A549 (cell line): ENCODE measurements around the gene LPCAT1. TPM values are rescaled to one million over a fixed set of nuclear protein-coding genes. Genes with fewer than 3 reads are reported as not detected.

Experiments
- ATAC-seq, 2 experiments: fragments of 200-7000 bp in 1 of 2; fragments of >200 bp in 1 of 2; cut with Nextera tagmentation in 1 of 2; cut with Tn5 transposase in 1 of 2; 3 replicates each; pipeline versions ENCODE4 v1.8.0 to v1.9.1; 2018 to 2020; ENCODE audit warnings: mild to moderate bottlenecking in 1 of 2, moderate library complexity in 1 of 2
- CTCF ChIA-PET: fragments of 300-600 bp; sonication (Branson Sonifier 250); formaldehyde crosslinking; extraction: SDS; loops from one replicate; lab custom pipeline; 2021; ENCODE audit warnings: antibody characterized with exemption, inconsistent platforms; lab: Yijun Ruan, JAX
- POLR2A ChIA-PET: fragments of 350-600 bp; formaldehyde crosslinking; extraction: SDS; loops from one replicate; lab custom pipeline; 2021; ENCODE audit warnings: antibody characterized with exemption, inconsistent platforms; lab: Yijun Ruan, JAX
- DNase-seq, 2 experiments: peaks; one replicate each; pipeline versions ENCODE4 v3.0.0 to v3.0.0-alpha.2; 2011 to 2016; ENCODE audit warnings: low read depth in 1 of 2, low spot score in 1 of 2
- FAIRE-seq: peaks from 2 replicates; lab custom pipeline; 2011; peaks lifted over from hg19 to GRCh38; lab: Jason Lieb, UNC
- H3K27ac ChIP-seq, 2 experiments: fragments of >200 bp; sonication (Bioruptor Twin); formaldehyde crosslinking; 3 replicates each; pipeline ENCODE4 v1.5.1; 2016 to 2017
- H3K4me1 ChIP-seq: fragments of >200 bp; sonication (Bioruptor Twin); formaldehyde crosslinking; 3 replicates; pipeline ENCODE4 v1.6.1; 2016
- H3K4me2 ChIP-seq: fragments of >200 bp; sonication (Bioruptor Twin); formaldehyde crosslinking; 3 replicates; pipeline ENCODE4 v1.6.1; 2016
- H3K4me3 ChIP-seq: fragments of >200 bp; sonication (Bioruptor Twin); formaldehyde crosslinking; 3 replicates; pipeline ENCODE4 v1.5.1; 2016
- H3K9me3 ChIP-seq: fragments of >200 bp; sonication (Bioruptor Twin); formaldehyde crosslinking; 3 replicates; pipeline ENCODE4 v1.6.1; 2016
- BCL3 ChIP-seq: fragments of >200 bp; sonication (Bioruptor Twin); formaldehyde crosslinking; IDR thresholded peaks from 3 replicates; pipeline ENCODE4 v1.6.1; 2016
- CHD2 ChIP-seq: fragments of 150-350 bp; IDR thresholded peaks from 2 replicates; pipeline ENCODE4 v1.6.1; 2014; ENCODE audit warnings: low read length; ENCODE audit not compliant: partially characterized antibody
- CHD4 ChIP-seq: fragments of 200-600 bp; sonication (generic); IDR thresholded peaks from 2 replicates; pipeline ENCODE4 v1.6.1; 2016; ENCODE audit warnings: antibody characterized with exemption, mild to moderate bottlenecking, borderline replicate concordance
- EHMT2 ChIP-seq: fragments of 200-600 bp; sonication (generic); IDR thresholded peaks from 2 replicates; pipeline ENCODE4 v1.6.1; 2016; ENCODE audit warnings: antibody characterized with exemption, low read depth, mild to moderate bottlenecking, moderate library complexity
- ELK1 ChIP-seq: fragments of 150-350 bp; IDR thresholded peaks from 2 replicates; pipeline ENCODE4 v1.6.1; 2014; ENCODE audit warnings: low read depth, mild to moderate bottlenecking, low read length
- ESRRA ChIP-seq: fragments of 150-350 bp; IDR thresholded peaks from 2 replicates; pipeline ENCODE4 v1.6.1; 2014; ENCODE audit warnings: mild to moderate bottlenecking, low read length, borderline replicate concordance
- HDAC2 ChIP-seq: fragments of 200-600 bp; sonication (generic); IDR thresholded peaks from 2 replicates; pipeline ENCODE4 v1.6.1; 2016
- HEYL ChIP-seq: fragments of 250-450 bp; sonication (Bioruptor Pico); IDR thresholded peaks from 2 replicates; pipeline ENCODE4 v1.8.0; 2021; ENCODE audit warnings: mild to moderate bottlenecking, moderate library complexity
- HMGXB4 ChIP-seq: fragments of 250-450 bp; sonication (Bioruptor Pico); IDR thresholded peaks from 2 replicates; pipeline ENCODE4 v1.5.0; 2021; ENCODE audit warnings: mild to moderate bottlenecking, moderate library complexity, borderline replicate concordance
- HOXA7 ChIP-seq: fragments of 250-450 bp; sonication (Bioruptor Pico); IDR thresholded peaks from 2 replicates; pipeline ENCODE4 v1.5.0; 2020; ENCODE audit warnings: mild to moderate bottlenecking, moderate library complexity
- HOXB13 ChIP-seq: fragments of 250-450 bp; sonication (Bioruptor Pico); IDR thresholded peaks from 2 replicates; pipeline ENCODE4 v1.5.0; 2020; ENCODE audit warnings: low read depth, mild to moderate bottlenecking, moderate library complexity
- HOXB5 ChIP-seq: fragments of 250-450 bp; sonication (Bioruptor Pico); IDR thresholded peaks from 2 replicates; pipeline ENCODE4 v1.5.0; 2020; ENCODE audit warnings: mild to moderate bottlenecking, moderate library complexity
- JUN ChIP-seq, 2 experiments: fragments of >200 bp; sonication (Bioruptor Twin); formaldehyde crosslinking; IDR thresholded peaks; 2 replicates in 1 of 2; 3 replicates in 1 of 2; pipeline ENCODE4 v1.6.1; 2016 to 2017
- KDM5A ChIP-seq: fragments of 200-600 bp; sonication (generic); IDR thresholded peaks from 2 replicates; pipeline ENCODE4 v1.6.1; 2016; ENCODE audit warnings: antibody characterized with exemption, mild to moderate bottlenecking
- MAX ChIP-seq: IDR thresholded peaks from 2 replicates; pipeline ENCODE4 v1.6.1; 2012
- MAZ ChIP-seq: fragments of 150-350 bp; IDR thresholded peaks from 2 replicates; pipeline ENCODE4 v1.6.1; 2014; ENCODE audit warnings: antibody characterized with exemption, low read depth, low read length, borderline replicate concordance
- POLR2A ChIP-seq: IDR thresholded peaks from 2 replicates; pipeline ENCODE4 v1.6.1; 2012; ENCODE audit warnings: mild to moderate bottlenecking, low read length
- RAD21 ChIP-seq, 2 experiments: fragments of >200 bp in 1 of 2; sonication (Bioruptor Twin) in 1 of 2; formaldehyde crosslinking in 1 of 2; IDR thresholded peaks in 1 of 2; conservative IDR thresholded peaks in 1 of 2; 2 replicates in 1 of 2; 3 replicates in 1 of 2; pipeline ENCODE4 v1.6.1; 2012 to 2018; ENCODE audit warnings: inconsistent platforms in 1 of 2
- RCOR1 ChIP-seq: fragments of 150-350 bp; IDR thresholded peaks from 2 replicates; pipeline ENCODE4 v1.6.1; 2014; ENCODE audit warnings: antibody characterized with exemption, low read length, low read depth
- REST ChIP-seq: fragments of 200-600 bp; sonication (generic); IDR thresholded peaks from 2 replicates; pipeline ENCODE4 v1.6.1; 2016; ENCODE audit warnings: antibody characterized with exemption, mild to moderate bottlenecking, moderate library complexity
- SREBF2 ChIP-seq: fragments of 450-650 bp; IDR thresholded peaks from 2 replicates; pipeline ENCODE4 v1.6.1; 2014; ENCODE audit warnings: mild to moderate bottlenecking, moderate library complexity
- TFCP2L1 ChIP-seq: fragments of 250-450 bp; sonication (Bioruptor Pico); IDR thresholded peaks from 2 replicates; pipeline ENCODE4 v1.5.0; 2021; ENCODE audit warnings: mild to moderate bottlenecking
- ZC3H11A ChIP-seq: fragments of 450-650 bp; IDR thresholded peaks from 2 replicates; pipeline ENCODE4 v1.6.1; 2014; ENCODE audit warnings: antibody characterized with exemption, mild to moderate bottlenecking
- WGBS: methylation state at CpG from one replicate; pipeline ENCODE4 v1.1.6; 2017; ENCODE audit errors: missing lambda C conversion rate; 5-methylcytosine and 5-hydroxymethylcytosine counted together
- polyA plus RNA-seq, 4 experiments: library from polyadenylated mRNA; depleted of rRNA in 3 of 4; stranded (reverse); fragments of >200 nt; fragmentation: RNase III in 1 of 4; extraction: RNeasy Plus Mini Kit Qiagen cat#74134 plus additional on column Dnase treatment in 1 of 4; gene quantifications; 2 replicates in 3 of 4; 3 replicates in 1 of 4; pipeline ENCODE4 v1.2.3, GENCODE V29; 2011 to 2017
- TF ChIP-seq, protein P1 (sequence below): fragments of >200 bp; sonication (Bioruptor Twin); formaldehyde crosslinking; IDR thresholded peaks from 3 replicates; pipeline ENCODE4 v1.5.1; 2016

Gene LPCAT1
- polyA plus RNA-seq, 2 of the 4 experiments (the other 2 are of a cell fraction), result 22.9 to 74.9 TPM

DNA sequence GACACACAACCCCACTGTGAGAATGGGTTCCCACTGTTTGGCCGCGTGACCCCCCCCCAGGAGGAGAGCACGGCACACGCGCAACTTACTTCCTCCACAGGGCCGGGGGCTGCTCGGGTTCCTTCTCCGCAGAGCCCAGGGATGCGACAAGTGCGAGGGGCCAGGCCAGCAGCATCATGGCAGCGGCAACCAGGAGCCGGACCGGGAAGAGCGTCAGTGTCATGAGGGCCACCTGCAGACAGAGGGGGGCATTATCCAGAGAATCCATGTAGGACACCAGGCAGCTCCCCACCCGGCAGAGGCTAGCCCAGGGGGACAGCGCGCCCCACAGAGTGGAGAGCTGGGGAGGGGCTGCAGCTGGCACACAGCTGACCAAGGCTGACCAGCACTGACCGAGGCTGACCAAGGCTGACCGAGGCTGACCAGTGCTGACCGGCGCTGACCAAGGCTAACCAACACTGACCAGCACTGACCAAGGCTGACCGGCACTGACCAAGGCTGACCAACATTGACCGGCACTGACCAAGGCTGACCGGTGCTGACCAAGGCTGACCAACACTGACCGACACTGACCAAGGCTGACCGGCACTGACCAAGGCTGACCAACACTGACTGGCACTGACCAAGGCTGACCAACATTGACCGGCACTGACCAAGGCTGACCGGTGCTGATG is 22.3 kb downstream of the LPCAT1 start:
- ChIA-PET POLR2A (no interaction called here), CTCF (interaction anchor here (1.0 to 2.5 kb wide), 4 partner anchors 11 to 122 kb away, joined by 4 to 7 read pairs (median 5); no protein-coding TSS in a partner anchor)
- DNase-seq (no peak), FAIRE-seq (no peak), ATAC-seq (peak in 1 of 2 experiments; percentile 19; a peak in 3 of 6 replicates)
- TF ChIP-seq HOXB5 (CRISPR knock-in tag), result no peak
- TF ChIP-seq ELK1, result no peak
- TF ChIP-seq REST, result no peak
- no peak for TF ChIP-seq BCL3
- TF ChIP-seq RAD21 (conservative IDR thresholded peaks at IDR 0.05 in 1 of 2, IDR thresholded peaks at IDR 0.05 in 1 of 2), result no peak
- no peak for TF ChIP-seq MAZ
- no peak for TF ChIP-seq POLR2A
- TF ChIP-seq HOXA7, result no peak
- TF ChIP-seq HMGXB4 (CRISPR knock-in tag), result no peak
- no peak for TF ChIP-seq CHD2
- TF ChIP-seq ESRRA, result no peak
- TF ChIP-seq RCOR1, result no peak
- TF ChIP-seq KDM5A, result no peak
- 97% methylated on average over 24 of the region's 28 CpGs for WGBS
- no peaks in the 10 kb centered on the region for H3K9me3 ChIP-seq
- H3K4me1 ChIP-seq, result no peaks in the 10 kb centered on the region
- H3K4me3 ChIP-seq, result no peak overlapping the region
- H3K27ac ChIP-seq, result no peak overlapping the region
- no peak overlapping the region for H3K4me2 ChIP-seq

- no peaks in the 10 kb centered on the region for H3K4me1 ChIP-seq
- DNase-seq, result no peak
- no peak overlapping the region for H3K4me2 ChIP-seq
- no peak for FAIRE-seq
- ChIA-PET CTCF (interaction anchor here (1.1 to 1.4 kb wide), 2 partner anchors 11 kb away, joined by 3 to 5 read pairs; no protein-coding TSS in a partner anchor), POLR2A (no interaction called here)
- no peak overlapping the region for H3K27ac ChIP-seq
- ATAC-seq, result no peak
- WGBS, result 78% methylated on average over 13 of the region's 16 CpGs
- no peaks in the 10 kb centered on the region for H3K9me3 ChIP-seq
- H3K4me3 ChIP-seq, result no peak overlapping the region
- TF ChIP-seq CHD4 (no peak), EHMT2 (no peak), HDAC2 (no peak), HOXA7 (no peak), TFCP2L1 (CRISPR knock-in tag) (no peak), HEYL (no peak), MAZ (no peak), ZC3H11A (no peak), JUN (IDR thresholded peaks at IDR 0.05) (no peak), SREBF2 (no peak), HOXB13 (CRISPR knock-in tag) (no peak), BCL3 (no peak), MAX (no peak)
- TF ChIP-seq, protein P1, sequence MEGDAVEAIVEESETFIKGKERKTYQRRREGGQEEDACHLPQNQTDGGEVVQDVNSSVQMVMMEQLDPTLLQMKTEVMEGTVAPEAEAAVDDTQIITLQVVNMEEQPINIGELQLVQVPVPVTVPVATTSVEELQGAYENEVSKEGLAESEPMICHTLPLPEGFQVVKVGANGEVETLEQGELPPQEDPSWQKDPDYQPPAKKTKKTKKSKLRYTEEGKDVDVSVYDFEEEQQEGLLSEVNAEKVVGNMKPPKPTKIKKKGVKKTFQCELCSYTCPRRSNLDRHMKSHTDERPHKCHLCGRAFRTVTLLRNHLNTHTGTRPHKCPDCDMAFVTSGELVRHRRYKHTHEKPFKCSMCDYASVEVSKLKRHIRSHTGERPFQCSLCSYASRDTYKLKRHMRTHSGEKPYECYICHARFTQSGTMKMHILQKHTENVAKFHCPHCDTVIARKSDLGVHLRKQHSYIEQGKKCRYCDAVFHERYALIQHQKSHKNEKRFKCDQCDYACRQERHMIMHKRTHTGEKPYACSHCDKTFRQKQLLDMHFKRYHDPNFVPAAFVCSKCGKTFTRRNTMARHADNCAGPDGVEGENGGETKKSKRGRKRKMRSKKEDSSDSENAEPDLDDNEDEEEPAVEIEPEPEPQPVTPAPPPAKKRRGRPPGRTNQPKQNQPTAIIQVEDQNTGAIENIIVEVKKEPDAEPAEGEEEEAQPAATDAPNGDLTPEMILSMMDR, result no peak
Observed at GRCh38 chr5:1500411-1501091, 23.2 kb downstream of the LPCAT1 start.
